VCaP (cell line): ENCODE results near the gene FOXP4.

Source experiments
- H3K27ac ChIP-seq: fragments of 450-650 bp; 2 replicates; pipeline ENCODE4 v1.5.1; 2017
- TF ChIP-seq, protein P1 (sequence below): fragments of 450-650 bp; conservative IDR thresholded peaks from 2 replicates; pipeline ENCODE4 v1.5.1; 2017; ENCODE audit warnings: mild to moderate bottlenecking, moderate library complexity

The FOXP4 gene

DNA sequence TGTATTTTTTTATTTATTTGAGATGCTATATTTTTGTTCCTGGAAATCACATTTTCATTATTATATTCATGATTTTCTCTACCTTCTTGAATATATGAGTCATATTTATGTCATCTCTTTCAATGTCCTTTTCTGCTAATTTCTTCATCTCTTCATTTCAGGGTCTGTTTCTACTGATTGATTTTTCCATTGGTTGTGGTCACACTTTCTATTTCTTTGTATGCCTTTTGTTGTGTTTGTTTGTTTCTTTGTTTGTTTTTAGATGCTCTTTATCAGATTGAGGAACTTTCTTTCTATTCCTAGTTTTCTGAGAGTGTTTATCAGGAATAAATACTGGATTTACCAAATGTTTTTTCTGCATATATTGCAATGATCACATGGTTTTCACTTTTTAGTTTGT, 75.2 kb downstream of the FOXP4 start:
- TF ChIP-seq, protein P1, sequence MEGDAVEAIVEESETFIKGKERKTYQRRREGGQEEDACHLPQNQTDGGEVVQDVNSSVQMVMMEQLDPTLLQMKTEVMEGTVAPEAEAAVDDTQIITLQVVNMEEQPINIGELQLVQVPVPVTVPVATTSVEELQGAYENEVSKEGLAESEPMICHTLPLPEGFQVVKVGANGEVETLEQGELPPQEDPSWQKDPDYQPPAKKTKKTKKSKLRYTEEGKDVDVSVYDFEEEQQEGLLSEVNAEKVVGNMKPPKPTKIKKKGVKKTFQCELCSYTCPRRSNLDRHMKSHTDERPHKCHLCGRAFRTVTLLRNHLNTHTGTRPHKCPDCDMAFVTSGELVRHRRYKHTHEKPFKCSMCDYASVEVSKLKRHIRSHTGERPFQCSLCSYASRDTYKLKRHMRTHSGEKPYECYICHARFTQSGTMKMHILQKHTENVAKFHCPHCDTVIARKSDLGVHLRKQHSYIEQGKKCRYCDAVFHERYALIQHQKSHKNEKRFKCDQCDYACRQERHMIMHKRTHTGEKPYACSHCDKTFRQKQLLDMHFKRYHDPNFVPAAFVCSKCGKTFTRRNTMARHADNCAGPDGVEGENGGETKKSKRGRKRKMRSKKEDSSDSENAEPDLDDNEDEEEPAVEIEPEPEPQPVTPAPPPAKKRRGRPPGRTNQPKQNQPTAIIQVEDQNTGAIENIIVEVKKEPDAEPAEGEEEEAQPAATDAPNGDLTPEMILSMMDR, result no peak
- no peak overlapping the region for H3K27ac ChIP-seq

- TF ChIP-seq, protein P1, result no peak
- no peak overlapping the region for H3K27ac ChIP-seq
These were observed 75.6 kb downstream of the FOXP4 start for GRCh38 chr6:41621802-41622201.

DNA sequence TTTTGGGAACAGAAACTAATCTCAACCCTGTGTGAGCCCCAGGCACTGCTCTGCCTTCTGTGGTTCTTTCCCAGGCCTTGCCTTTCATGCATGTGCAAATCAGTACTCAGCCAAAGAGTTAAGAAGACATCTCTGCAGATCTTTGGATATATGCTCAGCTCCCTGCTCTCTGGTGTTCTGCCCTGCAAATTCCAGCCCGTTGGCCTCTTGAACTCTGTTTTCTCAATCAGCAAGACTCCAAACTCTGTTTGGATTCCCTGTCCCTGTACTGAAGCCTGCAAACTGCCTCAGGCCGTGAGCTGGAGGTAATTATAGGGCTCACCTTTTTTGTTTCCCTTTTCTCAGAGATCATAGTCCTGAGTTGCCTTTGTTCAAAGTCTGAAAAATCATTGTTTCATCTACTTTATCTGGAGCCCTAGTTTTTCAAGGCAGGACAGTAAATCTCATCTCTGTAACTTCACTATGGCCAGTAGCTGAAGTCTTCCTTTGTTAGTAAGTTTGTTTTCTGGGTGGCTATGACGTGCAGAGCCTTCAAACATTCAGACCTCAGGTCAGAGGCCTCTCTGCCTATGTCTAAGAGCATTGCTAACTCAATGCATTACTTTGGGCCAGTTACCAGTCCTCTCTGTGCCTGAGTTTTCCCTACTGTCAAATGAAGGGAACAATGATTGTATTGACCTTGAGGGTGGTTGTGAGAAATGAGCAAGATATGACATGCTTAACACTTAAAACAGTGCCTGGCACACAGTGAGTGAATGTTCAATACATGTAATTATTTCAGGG, 76.2 kb downstream of the FOXP4 start:
- TF ChIP-seq, protein P1, result no peak
- no peak overlapping the region for H3K27ac ChIP-seq

DNA sequence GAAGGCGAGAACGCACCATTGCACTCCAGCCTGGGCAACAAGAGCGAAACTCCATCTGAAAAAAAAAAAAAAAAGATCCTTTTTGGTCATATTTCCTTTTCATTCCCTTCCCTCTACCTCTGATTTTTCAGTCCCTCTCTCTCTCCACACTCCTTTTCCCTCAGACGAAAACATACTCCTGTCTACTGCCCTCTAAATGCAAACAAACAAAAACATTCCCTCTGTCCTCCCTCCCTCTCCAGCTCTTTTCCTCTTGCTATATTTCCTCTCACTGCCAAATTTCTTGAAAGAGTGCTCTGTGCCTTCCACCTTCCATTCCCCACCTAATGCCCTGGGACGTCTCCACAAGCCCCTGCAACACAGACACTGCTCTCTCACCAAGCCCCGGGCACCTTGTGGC, 77.1 kb downstream of the FOXP4 start:
- no peak overlapping the region for H3K27ac ChIP-seq
- TF ChIP-seq, protein P1, result no peak

GRCh38 chr6:41624621-41625380, 78.6 kb downstream of the FOXP4 start:
- no peak overlapping the region for H3K27ac ChIP-seq
- TF ChIP-seq, protein P1, result no peak

GRCh38 chr6:41625442-41625841, 79.3 kb downstream of the FOXP4 start:
- TF ChIP-seq, protein P1, result no peak
- H3K27ac ChIP-seq, result no peak overlapping the region

DNA sequence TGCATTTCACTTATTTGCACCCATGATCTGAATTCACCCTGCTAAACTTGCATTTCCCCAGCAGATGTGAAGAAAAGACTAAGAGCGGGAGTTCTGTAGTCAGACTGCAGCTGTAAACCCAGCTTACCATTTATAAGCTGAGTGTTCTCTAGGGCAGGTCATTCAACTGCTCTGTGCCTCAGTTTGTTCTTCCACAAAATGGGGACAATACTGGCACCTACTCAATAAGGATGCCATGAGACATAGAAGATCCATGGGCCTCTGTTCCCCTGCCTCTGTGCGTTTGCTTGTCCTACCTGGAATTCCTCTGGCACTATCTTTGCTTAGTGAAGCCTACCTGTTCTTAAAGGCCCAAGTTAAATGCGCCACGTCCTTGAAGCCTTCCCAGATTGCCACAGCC, 79.8 kb downstream of the FOXP4 start:
- TF ChIP-seq, protein P1, result no peak
- H3K27ac ChIP-seq, result no peak overlapping the region
